HuH-7 (cell line): ENCODE results near the gene DNASE2.
"Not testable (repeated sequence)": the region's sequence is repeated elsewhere in the genome, so short reads cannot be mapped to it uniquely, and the experiment has no call there.

Experiments
- DNase-seq: peaks from one replicate; pipeline ENCODE4 v3.0.0; 2011; ENCODE audit warnings: low spot score

The DNASE2 gene

GRCh38 chr19:12864143-12864542 is 17.1 kb downstream of the DNASE2 start:
- no peak for DNase-seq

- DNase-seq, result no peak
Observed at GRCh38 chr19:12859546-12859945, 21.7 kb downstream of the DNASE2 start.

GRCh38 chr19:12858041-12858928 is 23.0 kb downstream of the DNASE2 start:
- DNase-seq, result no peak

- no peak for DNase-seq
Observed at GRCh38 chr19:12856653-12857052, 24.6 kb downstream of the DNASE2 start.

- peak; percentile 84 for DNase-seq
Observed at GRCh38 chr19:12847159-12848139, 33.8 kb downstream of the DNASE2 start.

- not testable (repeated sequence) for DNase-seq
Observed at GRCh38 chr19:12846613-12847012, 34.6 kb downstream of the DNASE2 start.

- no peak for DNase-seq
Observed at GRCh38 chr19:12843999-12844732, 37.1 kb downstream of the DNASE2 start.

- DNase-seq, result no peak
Observed at GRCh38 chr19:12843328-12843727, 37.9 kb downstream of the DNASE2 start.

- no peak for DNase-seq
Observed at GRCh38 chr19:12842511-12842910, 38.7 kb downstream of the DNASE2 start.

- no peak for DNase-seq
Observed at GRCh38 chr19:12841094-12841493, 40.2 kb downstream of the DNASE2 start.

GRCh38 chr19:12840091-12841079 is 40.9 kb downstream of the DNASE2 start:
- DNase-seq, result no peak

- no peak for DNase-seq
Observed at GRCh38 chr19:12838886-12839756, 42.1 kb downstream of the DNASE2 start.

GRCh38 chr19:12838182-12838885 is 42.9 kb downstream of the DNASE2 start, which contains the start of gene MAST1:
TSS of gene MAST1 (plus strand) at chr19:12838515. CDS start at chr19:12838573, 58 bp downstream.
- peak; percentile 76 for DNase-seq

GRCh38 chr19:12837225-12837624 is 44.0 kb downstream of the DNASE2 start:
- no peak for DNase-seq

- DNase-seq, result no peak
Observed at GRCh38 chr19:12836529-12836863, 44.8 kb downstream of the DNASE2 start.

- DNase-seq, result peak; percentile 76
Observed at GRCh38 chr19:12834976-12835757, 46.1 kb downstream of the DNASE2 start.

- no peak for DNase-seq
Observed at GRCh38 chr19:12834566-12834943, 46.7 kb downstream of the DNASE2 start, which contains the start of gene RTBDN. TSS of gene RTBDN (minus strand) at chr19:12834579. CDS start at chr19:12829979, 4,600 bp downstream.
